CD14-positive monocyte (primary cell): ENCODE measurements around the gene ADAM19. TPM values are rescaled to one million over a fixed set of nuclear protein-coding genes. Genes with fewer than 3 reads are reported as not detected.

Experiments used
- DNase-seq, 3 donors: peaks; one replicate each; pipeline ENCODE4 v3.0.0-alpha.2; 2011 to 2022
- H2AFZ ChIP-seq: 2 replicates; pipeline ENCODE4 v1.6.0; 2012; ENCODE audit warnings: mild to moderate bottlenecking, low read depth, low read length, inconsistent platforms; ENCODE audit not compliant: insufficient read depth, poor library complexity, severe bottlenecking
- H3K27ac ChIP-seq, 2 donors: 1 replicate in 1 of 2; 2 replicates in 1 of 2; pipeline ENCODE4 v1.5.1; 2012 to 2013; ENCODE audit warnings: low read length in 2 of 2, control low read depth in 1 of 2, inconsistent platforms in 1 of 2, low read depth in 1 of 2, mild to moderate bottlenecking in 1 of 2
- H3K27me3 ChIP-seq, 2 donors: one replicate each; pipeline versions ENCODE4 v1.6.0 to v1.6.1; 2011 to 2013; ENCODE audit warnings: low read length in 2 of 2; ENCODE audit not compliant: control insufficient read depth in 2 of 2, insufficient read depth in 2 of 2
- H3K36me3 ChIP-seq, 2 donors: replicated peaks in 1 of 2; 1 replicate in 1 of 2; 2 replicates in 1 of 2; pipeline versions ENCODE4 v1.5.1 to v1.6.1; 2012 to 2013; ENCODE audit warnings: low read length in 2 of 2, control low read depth in 1 of 2, inconsistent platforms in 1 of 2, mild to moderate bottlenecking in 1 of 2; ENCODE audit not compliant: insufficient read depth in 2 of 2, control insufficient read depth in 1 of 2
- H3K4me1 ChIP-seq, 2 donors: 1 replicate in 1 of 2; 2 replicates in 1 of 2; pipeline versions ENCODE4 v1.5.1 to v1.6.1; 2012 to 2013; ENCODE audit warnings: low read length in 2 of 2, control low read depth in 1 of 2, inconsistent platforms in 1 of 2, mild to moderate bottlenecking in 1 of 2, moderate library complexity in 1 of 2; ENCODE audit not compliant: insufficient read depth in 2 of 2, control insufficient read depth in 1 of 2
- H3K4me2 ChIP-seq: replicated peaks from 2 replicates; pipeline ENCODE3; 2012; ENCODE audit warnings: low read length, moderate library complexity, mild to moderate bottlenecking; ENCODE audit not compliant: poor library complexity, severe bottlenecking; ENCODE audit errors: extremely low read depth
- H3K4me3 ChIP-seq, 3 experiments: fragments of 200-600 bp in 1 of 3; sonication (generic) in 1 of 3; replicated peaks in 1 of 3; 1 replicate in 2 of 3; 2 replicates in 1 of 3; pipeline ENCODE4 v1.5.1; 2011 to 2013; ENCODE audit warnings: low read length in 3 of 3, mild to moderate bottlenecking in 3 of 3, control low read depth in 2 of 3, low read depth in 2 of 3, inconsistent platforms in 1 of 3, moderate library complexity in 1 of 3
- H3K79me2 ChIP-seq: 2 replicates; pipeline ENCODE4 v1.6.0; 2012; ENCODE audit warnings: mild to moderate bottlenecking, control low read depth, inconsistent platforms, low read length, moderate library complexity; ENCODE audit not compliant: insufficient read depth
- H3K9ac ChIP-seq: 2 replicates; pipeline ENCODE4 v1.6.0; 2017; ENCODE audit warnings: low read length, mild to moderate bottlenecking; ENCODE audit not compliant: insufficient read depth, poor library complexity, severe bottlenecking
- H3K9me3 ChIP-seq, 2 donors: replicated peaks in 1 of 2; 1 replicate in 1 of 2; 2 replicates in 1 of 2; pipeline versions ENCODE4 v1.5.1 to v1.6.1; 2012 to 2013; ENCODE audit warnings: low read length in 2 of 2, control low read depth in 1 of 2; ENCODE audit not compliant: control insufficient read depth in 1 of 2, insufficient read depth in 1 of 2
- H4K20me1 ChIP-seq: 2 replicates; pipeline ENCODE4 v1.6.0; 2012; ENCODE audit warnings: mild to moderate bottlenecking, low read length, control low read depth, moderate library complexity; ENCODE audit not compliant: insufficient read depth
- H3K27ac Mint-ChIP-seq, 7 donors: one replicate each; pipeline ENCODE4 v1.8.0; 2020; ENCODE audit warnings: mild to moderate bottlenecking in 7 of 7, mixed read lengths in 7 of 7, moderate library complexity in 6 of 7, inconsistent platforms in 2 of 7
- H3K27me3 Mint-ChIP-seq, 3 donors: one replicate each; pipeline ENCODE4 v1.8.0; 2021 to 2022; ENCODE audit warnings: low read depth in 3 of 3, mild to moderate bottlenecking in 3 of 3, mixed read lengths in 3 of 3, moderate library complexity in 3 of 3, inconsistent platforms in 1 of 3
- H3K36me3 Mint-ChIP-seq, 2 donors: one replicate each; pipeline ENCODE4 v1.8.0; 2020; ENCODE audit warnings: mixed read lengths in 2 of 2, inconsistent platforms in 1 of 2, mild to moderate bottlenecking in 1 of 2
- H3K4me1 Mint-ChIP-seq: one replicate; pipeline ENCODE4 v1.8.0; 2020; ENCODE audit warnings: mild to moderate bottlenecking, mixed read lengths
- H3K4me3 Mint-ChIP-seq, 2 donors: one replicate each; pipeline ENCODE4 v1.8.0; 2020; ENCODE audit warnings: mild to moderate bottlenecking in 2 of 2, mixed read lengths in 2 of 2, moderate library complexity in 1 of 2
- H3K9me3 Mint-ChIP-seq, 7 donors: one replicate each; pipeline ENCODE4 v1.8.0; 2020 to 2022; ENCODE audit warnings: mixed read lengths in 7 of 7, mild to moderate bottlenecking in 6 of 7, moderate library complexity in 6 of 7, inconsistent platforms in 2 of 7
- WGBS: methylation state at CpG from one replicate; pipeline ENCODE4 v1.1.5; 2013; ENCODE audit warnings: missing lambda C conversion rate; ENCODE audit not compliant: insufficient coverage; 5-methylcytosine and 5-hydroxymethylcytosine counted together
- intact Hi-C, 2 donors: fragments of 100-400 bp; cut with micrococcal nuclease; formaldehyde crosslinking; loops; one replicate each; pipeline versions ENCODE4 v1.15.0 to v1.15.1; 2023
- polyA plus RNA-seq, 3 donors: library from polyadenylated mRNA; depleted of rRNA in 1 of 3; unstranded in 2 of 3; stranded (reverse) in 1 of 3; fragments of 300-500 nt in 2 of 3; fragments of >200 nt in 1 of 3; fragmentation: Illumina TruSeq in 2 of 3; gene quantifications; 1 replicate in 2 of 3; 2 replicates in 1 of 3; pipeline ENCODE4 v1.2.3, GENCODE V29; 2012 to 2021
- TF ChIP-seq, protein P1 (sequence below): fragments of 200-600 bp; IDR thresholded peaks from one replicate; pipeline ENCODE4 v1.8.0; 2022; ENCODE audit warnings: antibody characterized with exemption, mild to moderate bottlenecking

The ADAM19 gene
- polyA plus RNA-seq, 3 donors: 3.0 to 12.7 (median 6.2) TPM

DNA sequence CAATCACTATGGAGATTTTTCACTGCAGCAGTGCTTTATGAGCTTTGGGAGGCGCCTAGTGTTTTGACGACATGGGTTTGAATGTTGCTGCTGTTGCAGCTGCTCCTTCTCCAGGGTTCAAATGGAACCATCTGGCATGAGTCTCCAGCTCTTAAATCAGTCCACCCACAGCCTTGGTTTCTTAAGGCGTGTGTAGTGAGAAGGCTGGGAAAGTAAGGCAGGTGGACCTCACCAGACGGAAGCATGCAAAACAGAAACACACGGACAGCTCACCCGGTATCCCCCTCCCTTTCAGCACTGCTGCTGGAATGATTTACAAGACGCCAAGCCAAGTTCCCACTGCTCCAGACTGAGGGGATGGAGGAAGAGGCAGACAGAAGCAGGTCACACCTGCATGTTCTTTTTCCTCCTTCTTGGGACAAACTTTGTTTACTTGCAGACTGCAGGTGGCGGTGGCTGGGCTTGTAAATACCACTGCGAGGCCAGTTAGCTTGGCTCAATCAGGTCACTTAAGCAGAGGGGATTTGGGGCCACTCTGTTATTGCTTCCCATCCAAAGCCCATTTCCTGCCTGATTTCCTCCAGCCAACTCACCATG, 47.4 kb downstream of the ADAM19 start:
- H3K27me3 Mint-ChIP-seq: peaks cover 0 to 2% (median 0%) of the 10 kb centered on the region in 3 donors
- Histone ChIP-seq H3K27me3 (no peaks in the 10 kb centered on the region), H3K4me3 (no peak overlapping the region), H3K4me1 (peaks cover 35 to 39% of the 10 kb centered on the region in 2 donors), H3K36me3 (peaks cover 0 to 58% of the 10 kb centered on the region in 2 donors), H4K20me1 (peaks cover 25% of the 10 kb centered on the region), H3K27ac (no peak overlapping the region), H3K9ac (no peak overlapping the region), H3K79me2 (no peaks in the 10 kb centered on the region), H3K4me2 (no peak overlapping the region), H2AFZ (no peak overlapping the region), H3K9me3 (no peaks in the 10 kb centered on the region)
- intact Hi-C loops: no loop called here
- no peak for DNase-seq
- TF ChIP-seq, protein P1, sequence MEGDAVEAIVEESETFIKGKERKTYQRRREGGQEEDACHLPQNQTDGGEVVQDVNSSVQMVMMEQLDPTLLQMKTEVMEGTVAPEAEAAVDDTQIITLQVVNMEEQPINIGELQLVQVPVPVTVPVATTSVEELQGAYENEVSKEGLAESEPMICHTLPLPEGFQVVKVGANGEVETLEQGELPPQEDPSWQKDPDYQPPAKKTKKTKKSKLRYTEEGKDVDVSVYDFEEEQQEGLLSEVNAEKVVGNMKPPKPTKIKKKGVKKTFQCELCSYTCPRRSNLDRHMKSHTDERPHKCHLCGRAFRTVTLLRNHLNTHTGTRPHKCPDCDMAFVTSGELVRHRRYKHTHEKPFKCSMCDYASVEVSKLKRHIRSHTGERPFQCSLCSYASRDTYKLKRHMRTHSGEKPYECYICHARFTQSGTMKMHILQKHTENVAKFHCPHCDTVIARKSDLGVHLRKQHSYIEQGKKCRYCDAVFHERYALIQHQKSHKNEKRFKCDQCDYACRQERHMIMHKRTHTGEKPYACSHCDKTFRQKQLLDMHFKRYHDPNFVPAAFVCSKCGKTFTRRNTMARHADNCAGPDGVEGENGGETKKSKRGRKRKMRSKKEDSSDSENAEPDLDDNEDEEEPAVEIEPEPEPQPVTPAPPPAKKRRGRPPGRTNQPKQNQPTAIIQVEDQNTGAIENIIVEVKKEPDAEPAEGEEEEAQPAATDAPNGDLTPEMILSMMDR: no peak
- no peak overlapping the region for H3K4me3 Mint-ChIP-seq
- peak overlapping the region in 1 of 7 donors; percentile 15 for H3K27ac Mint-ChIP-seq
- peaks cover 0 to 1% (median 0%) of the 10 kb centered on the region in 7 donors for H3K9me3 Mint-ChIP-seq
- peaks cover 32% of the 10 kb centered on the region for H3K4me1 Mint-ChIP-seq
- H3K36me3 Mint-ChIP-seq: peaks cover 50 to 59% of the 10 kb centered on the region in 2 donors
- 60% methylated on average over 1 of the region's 9 CpGs for WGBS

DNA sequence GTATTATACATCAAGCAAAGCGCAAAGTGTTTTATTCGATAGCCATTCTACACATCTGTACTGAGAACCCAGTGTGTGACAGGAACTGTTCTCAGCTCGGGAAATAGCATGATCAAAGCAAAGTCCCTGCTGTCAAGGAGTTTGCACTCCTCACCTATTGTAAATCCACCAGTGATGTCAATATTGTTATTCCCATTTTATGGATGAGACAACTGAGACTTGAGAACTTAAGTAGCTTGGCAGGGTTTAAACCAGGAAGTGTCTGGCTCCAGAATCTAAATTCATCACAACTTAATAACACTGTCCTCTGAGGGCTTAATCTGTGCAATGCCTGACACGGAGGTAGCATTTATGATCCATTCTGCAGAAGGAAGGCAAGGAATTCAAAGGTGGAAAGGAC, 50.7 kb downstream of the ADAM19 start:
- H3K4me3 ChIP-seq: no peak overlapping the region

More for the DNA sequence above, 50.7 kb downstream of the ADAM19 start:
- H3K9ac ChIP-seq: no peak overlapping the region
- Mint-ChIP-seq H3K36me3 (peaks cover 39 to 43% of the 10 kb centered on the region in 2 donors), H3K27me3 (peaks cover 0 to 3% (median 0%) of the 10 kb centered on the region in 3 donors), H3K9me3 (peaks cover 0 to 2% (median 0%) of the 10 kb centered on the region in 7 donors), H3K4me3 (no peak overlapping the region), H3K27ac (no peak overlapping the region), H3K4me1 (peaks cover 35% of the 10 kb centered on the region)
- peaks cover 24 to 34% of the 10 kb centered on the region in 2 donors for H3K4me1 ChIP-seq
- no peak overlapping the region for H3K27ac ChIP-seq
- no peak overlapping the region for H3K4me2 ChIP-seq
- H3K79me2 ChIP-seq: no peaks in the 10 kb centered on the region
- peaks cover 41% of the 10 kb centered on the region for H4K20me1 ChIP-seq
- intact Hi-C loops: no loop called here
- TF ChIP-seq, protein P1: no peak
- 100% methylated on average over 1 of the region's 4 CpGs for WGBS
- no peak overlapping the region for H2AFZ ChIP-seq
- no peak for DNase-seq
- H3K9me3 ChIP-seq: no peaks in the 10 kb centered on the region
- H3K36me3 ChIP-seq: peaks cover 0 to 51% of the 10 kb centered on the region in 2 donors
- no peaks in the 10 kb centered on the region for H3K27me3 ChIP-seq
